OCI-LY3 (cell line): Measurements from ENCODE around the gene MLEC.

ENCODE experiments used
- EZH2phosphoT487 ChIP-seq: fragments of 200-600 bp; shearing (Covaris generic); IDR thresholded peaks from 2 replicates; pipeline ENCODE4 v1.6.1; 2018; ENCODE audit warnings: antibody characterized with exemption, mixed run types, low read depth
- TF ChIP-seq, protein P1 (sequence below): fragments of 200-600, 300-600 bp; sonication (generic); IDR thresholded peaks from 2 replicates; pipeline ENCODE4 v1.5.1; 2014; ENCODE audit warnings: antibody characterized with exemption, low read length, low read depth

DNA sequence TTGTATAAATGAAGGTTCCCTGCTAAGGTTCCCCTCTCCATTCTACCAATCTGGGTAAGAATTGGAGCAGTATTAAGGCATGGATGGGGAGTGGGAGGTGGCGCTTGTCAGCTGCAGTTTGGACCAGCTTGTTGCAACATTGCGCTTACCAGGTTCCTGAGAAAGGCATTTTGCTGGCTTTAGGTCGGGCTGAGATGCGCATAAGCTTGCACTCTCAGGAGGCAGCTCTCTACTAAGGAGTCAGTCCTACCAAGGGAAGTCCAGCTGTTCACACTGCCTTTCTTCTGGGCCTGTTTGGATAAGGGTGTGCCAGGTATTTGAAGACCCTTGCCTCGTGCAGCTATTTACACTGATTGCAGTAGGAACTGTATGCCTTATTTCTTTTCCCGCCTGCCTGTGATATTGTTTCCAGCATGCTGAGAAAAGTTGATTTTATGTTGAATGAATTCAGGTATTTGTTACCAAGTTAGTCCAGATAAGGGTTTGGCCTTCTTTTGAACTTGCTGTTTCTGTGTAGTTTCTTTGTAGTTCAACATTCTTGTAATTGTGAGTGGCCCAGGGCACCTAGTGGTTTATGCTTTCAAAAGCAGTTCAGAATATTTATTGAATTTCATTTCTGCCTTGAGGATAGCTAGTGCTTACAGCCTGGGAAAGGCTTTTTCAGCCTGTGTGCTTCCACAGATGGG is 2.6 kb downstream of the MLEC start:
- TF ChIP-seq, protein P1, sequence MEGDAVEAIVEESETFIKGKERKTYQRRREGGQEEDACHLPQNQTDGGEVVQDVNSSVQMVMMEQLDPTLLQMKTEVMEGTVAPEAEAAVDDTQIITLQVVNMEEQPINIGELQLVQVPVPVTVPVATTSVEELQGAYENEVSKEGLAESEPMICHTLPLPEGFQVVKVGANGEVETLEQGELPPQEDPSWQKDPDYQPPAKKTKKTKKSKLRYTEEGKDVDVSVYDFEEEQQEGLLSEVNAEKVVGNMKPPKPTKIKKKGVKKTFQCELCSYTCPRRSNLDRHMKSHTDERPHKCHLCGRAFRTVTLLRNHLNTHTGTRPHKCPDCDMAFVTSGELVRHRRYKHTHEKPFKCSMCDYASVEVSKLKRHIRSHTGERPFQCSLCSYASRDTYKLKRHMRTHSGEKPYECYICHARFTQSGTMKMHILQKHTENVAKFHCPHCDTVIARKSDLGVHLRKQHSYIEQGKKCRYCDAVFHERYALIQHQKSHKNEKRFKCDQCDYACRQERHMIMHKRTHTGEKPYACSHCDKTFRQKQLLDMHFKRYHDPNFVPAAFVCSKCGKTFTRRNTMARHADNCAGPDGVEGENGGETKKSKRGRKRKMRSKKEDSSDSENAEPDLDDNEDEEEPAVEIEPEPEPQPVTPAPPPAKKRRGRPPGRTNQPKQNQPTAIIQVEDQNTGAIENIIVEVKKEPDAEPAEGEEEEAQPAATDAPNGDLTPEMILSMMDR = no peak
- TF ChIP-seq EZH2phosphoT487 = no peak
